GM21515 (cell line): ENCODE measurements around the gene MEPE.

Source experiments
- ATAC-seq: cut with Tn5 transposase; IDR thresholded peaks from one replicate; pipeline ENCODE4 v1.9.1; 2021; ENCODE audit not compliant: unreplicated experiment

Gene MEPE

GRCh38 chr4:87839592-87839946 lies 6.8 kb downstream of the MEPE start:
- ATAC-seq: no peak

- no peak for ATAC-seq
Observed at GRCh38 chr4:87840149-87840548, 7.4 kb downstream of the MEPE start.

- no peak for ATAC-seq
Observed at GRCh38 chr4:87843936-87844335, 11.2 kb downstream of the MEPE start.

GRCh38 chr4:87844452-87844851 lies 11.7 kb downstream of the MEPE start:
- no peak for ATAC-seq

- ATAC-seq: no peak
Observed at GRCh38 chr4:87846226-87846625, 13.5 kb downstream of the MEPE start.

- peak; percentile 84 for ATAC-seq
Observed at GRCh38 chr4:87848622-87849351, 16.0 kb downstream of the MEPE start.

- ATAC-seq: no peak
Observed at GRCh38 chr4:87849612-87850011, 16.8 kb downstream of the MEPE start.

GRCh38 chr4:87851332-87851731 lies 18.6 kb downstream of the MEPE start:
- ATAC-seq: no peak

GRCh38 chr4:87851953-87852352 lies 19.2 kb downstream of the MEPE start:
- no peak for ATAC-seq

- no peak for ATAC-seq
Observed at GRCh38 chr4:87853108-87853507, 20.3 kb downstream of the MEPE start.

GRCh38 chr4:87853891-87854290 lies 21.1 kb downstream of the MEPE start:
- ATAC-seq: no peak

- ATAC-seq: no peak
Observed at GRCh38 chr4:87855559-87855958, 22.8 kb downstream of the MEPE start.

GRCh38 chr4:87856816-87857215 lies 24.0 kb downstream of the MEPE start:
- ATAC-seq: no peak

GRCh38 chr4:87857789-87858188 lies 25.0 kb downstream of the MEPE start:
- ATAC-seq: no peak

- no peak for ATAC-seq
Observed at GRCh38 chr4:87862236-87862635, 29.5 kb downstream of the MEPE start.

GRCh38 chr4:87863486-87863885 lies 30.7 kb downstream of the MEPE start:
- ATAC-seq: no peak

- no peak for ATAC-seq
Observed at GRCh38 chr4:87864321-87864720, 31.6 kb downstream of the MEPE start.

GRCh38 chr4:87865288-87865687 lies 32.5 kb downstream of the MEPE start:
- ATAC-seq: no peak

GRCh38 chr4:87865960-87866598 lies 33.3 kb downstream of the MEPE start:
- ATAC-seq: no peak

- no peak for ATAC-seq
Observed at GRCh38 chr4:87868522-87868921, 35.8 kb downstream of the MEPE start.

- ATAC-seq: no peak
Observed at GRCh38 chr4:87872028-87872427, 39.3 kb downstream of the MEPE start.

- no peak for ATAC-seq
Observed at GRCh38 chr4:87875191-87875590, 42.4 kb downstream of the MEPE start.

GRCh38 chr4:87880106-87880505 lies 47.3 kb downstream of the MEPE start:
- no peak for ATAC-seq
